A549 (cell line): ENCODE results near the gene HECTD4. TPM values are rescaled to one million over a fixed set of nuclear protein-coding genes. Genes with fewer than 3 reads are reported as not detected.

Source experiments
- ATAC-seq, 2 experiments: fragments of 200-7000 bp in 1 of 2; fragments of >200 bp in 1 of 2; cut with Nextera tagmentation in 1 of 2; cut with Tn5 transposase in 1 of 2; 3 replicates each; pipeline versions ENCODE4 v1.8.0 to v1.9.1; 2018 to 2020; ENCODE audit warnings: mild to moderate bottlenecking in 1 of 2, moderate library complexity in 1 of 2
- CTCF ChIA-PET: fragments of 300-600 bp; sonication (Branson Sonifier 250); formaldehyde crosslinking; extraction: SDS; loops from one replicate; lab custom pipeline; 2021; ENCODE audit warnings: antibody characterized with exemption, inconsistent platforms; lab: Yijun Ruan, JAX
- POLR2A ChIA-PET: fragments of 350-600 bp; formaldehyde crosslinking; extraction: SDS; loops from one replicate; lab custom pipeline; 2021; ENCODE audit warnings: antibody characterized with exemption, inconsistent platforms; lab: Yijun Ruan, JAX
- DNase-seq, 2 experiments: peaks; one replicate each; pipeline versions ENCODE4 v3.0.0 to v3.0.0-alpha.2; 2011 to 2016; ENCODE audit warnings: low read depth in 1 of 2, low spot score in 1 of 2
- FAIRE-seq: peaks from 2 replicates; lab custom pipeline; 2011; peaks lifted over from hg19 to GRCh38; lab: Jason Lieb, UNC
- H3K27ac ChIP-seq, 2 experiments: fragments of >200 bp; sonication (Bioruptor Twin); formaldehyde crosslinking; 3 replicates each; pipeline ENCODE4 v1.5.1; 2016 to 2017
- H3K4me1 ChIP-seq: fragments of >200 bp; sonication (Bioruptor Twin); formaldehyde crosslinking; 3 replicates; pipeline ENCODE4 v1.6.1; 2016
- H3K4me2 ChIP-seq: fragments of >200 bp; sonication (Bioruptor Twin); formaldehyde crosslinking; 3 replicates; pipeline ENCODE4 v1.6.1; 2016
- H3K4me3 ChIP-seq: fragments of >200 bp; sonication (Bioruptor Twin); formaldehyde crosslinking; 3 replicates; pipeline ENCODE4 v1.5.1; 2016
- H3K9me3 ChIP-seq: fragments of >200 bp; sonication (Bioruptor Twin); formaldehyde crosslinking; 3 replicates; pipeline ENCODE4 v1.6.1; 2016
- BHLHE40 ChIP-seq: IDR thresholded peaks from 2 replicates; pipeline ENCODE4 v1.6.1; 2012; ENCODE audit warnings: low read depth, low read length, inconsistent platforms
- CBX2 ChIP-seq: fragments of 200-600 bp; sonication (generic); IDR thresholded peaks from 2 replicates; pipeline ENCODE4 v1.6.1; 2016; ENCODE audit warnings: low read depth, mild to moderate bottlenecking, borderline replicate concordance
- E2F6 ChIP-seq: IDR thresholded peaks from 2 replicates; pipeline ENCODE4 v1.6.1; 2012; ENCODE audit warnings: low read depth, borderline replicate concordance
- ELK1 ChIP-seq: fragments of 150-350 bp; IDR thresholded peaks from 2 replicates; pipeline ENCODE4 v1.6.1; 2014; ENCODE audit warnings: low read depth, mild to moderate bottlenecking, low read length
- EP300 ChIP-seq, 2 experiments: fragments of >200 bp; sonication (Bioruptor Twin); formaldehyde crosslinking; IDR thresholded peaks; 2 replicates in 1 of 2; 3 replicates in 1 of 2; pipeline ENCODE4 v1.6.1; 2016 to 2017
- FOSB ChIP-seq: fragments of 250-450 bp; sonication (Bioruptor Pico); IDR thresholded peaks from 2 replicates; pipeline ENCODE4 v1.5.0; 2020; ENCODE audit warnings: mild to moderate bottlenecking, moderate library complexity
- HOXB13 ChIP-seq: fragments of 250-450 bp; sonication (Bioruptor Pico); IDR thresholded peaks from 2 replicates; pipeline ENCODE4 v1.5.0; 2020; ENCODE audit warnings: low read depth, mild to moderate bottlenecking, moderate library complexity
- KDM1A ChIP-seq: fragments of 200-600 bp; sonication (generic); IDR thresholded peaks from 2 replicates; pipeline ENCODE4 v1.6.1; 2016; ENCODE audit warnings: low read depth, mild to moderate bottlenecking
- MAZ ChIP-seq: fragments of 150-350 bp; IDR thresholded peaks from 2 replicates; pipeline ENCODE4 v1.6.1; 2014; ENCODE audit warnings: antibody characterized with exemption, low read depth, low read length, borderline replicate concordance
- MYC ChIP-seq: IDR thresholded peaks from 2 replicates; pipeline ENCODE4 v1.6.1; 2012; ENCODE audit warnings: mild to moderate bottlenecking, inconsistent platforms, low read length, improper control_type of control experiment, borderline replicate concordance
- NPAS2 ChIP-seq: fragments of 250-450 bp; sonication (Bioruptor Pico); IDR thresholded peaks from 2 replicates; pipeline ENCODE4 v1.8.0; 2022; ENCODE audit warnings: mild to moderate bottlenecking, moderate library complexity, borderline replicate concordance
- NR3C1 ChIP-seq: fragments of >200 bp; sonication (Bioruptor Twin); formaldehyde crosslinking; IDR thresholded peaks from 3 replicates; pipeline ENCODE4 v1.6.1; 2017
- POLR2A ChIP-seq: IDR thresholded peaks from 2 replicates; pipeline ENCODE4 v1.6.1; 2012; ENCODE audit warnings: mild to moderate bottlenecking, low read length
- REST ChIP-seq: fragments of 200-600 bp; sonication (generic); IDR thresholded peaks from 2 replicates; pipeline ENCODE4 v1.6.1; 2016; ENCODE audit warnings: antibody characterized with exemption, mild to moderate bottlenecking, moderate library complexity
- SREBF2 ChIP-seq: fragments of 450-650 bp; IDR thresholded peaks from 2 replicates; pipeline ENCODE4 v1.6.1; 2014; ENCODE audit warnings: mild to moderate bottlenecking, moderate library complexity
- TFCP2L1 ChIP-seq: fragments of 250-450 bp; sonication (Bioruptor Pico); IDR thresholded peaks from 2 replicates; pipeline ENCODE4 v1.5.0; 2021; ENCODE audit warnings: mild to moderate bottlenecking
- TP53 ChIP-seq: fragments of 250-450 bp; sonication (Bioruptor Pico); IDR thresholded peaks from 2 replicates; pipeline ENCODE4 v1.5.0; 2021; ENCODE audit warnings: mild to moderate bottlenecking, moderate library complexity
- USF2 ChIP-seq: fragments of 450-650 bp; IDR thresholded peaks from 2 replicates; pipeline ENCODE4 v1.6.1; 2014; ENCODE audit warnings: antibody characterized with exemption
- ZC3H11A ChIP-seq: fragments of 450-650 bp; IDR thresholded peaks from 2 replicates; pipeline ENCODE4 v1.6.1; 2014; ENCODE audit warnings: antibody characterized with exemption, mild to moderate bottlenecking
- ZSCAN20 ChIP-seq: fragments of 250-450 bp; sonication (Bioruptor Pico); IDR thresholded peaks from 2 replicates; pipeline ENCODE4 v1.8.0; 2022; ENCODE audit warnings: mild to moderate bottlenecking, moderate library complexity
- WGBS: methylation state at CpG from one replicate; pipeline ENCODE4 v1.1.6; 2017; ENCODE audit errors: missing lambda C conversion rate; 5-methylcytosine and 5-hydroxymethylcytosine counted together
- polyA plus RNA-seq, 4 experiments: library from polyadenylated mRNA; depleted of rRNA in 3 of 4; stranded (reverse); fragments of >200 nt; fragmentation: RNase III in 1 of 4; extraction: RNeasy Plus Mini Kit Qiagen cat#74134 plus additional on column Dnase treatment in 1 of 4; gene quantifications; 2 replicates in 3 of 4; 3 replicates in 1 of 4; pipeline ENCODE4 v1.2.3, GENCODE V29; 2011 to 2017

The HECTD4 gene
- polyA plus RNA-seq, 2 of the 4 experiments (the other 2 are of a cell fraction), result 9.9 to 14.7 TPM

GRCh38 chr12:112194601-112195247, 187.5 kb downstream of the HECTD4 start:
- H3K4me3 ChIP-seq, result no peak overlapping the region
- no peak for FAIRE-seq
- 93% methylated on average over 20 of the region's 20 CpGs for WGBS
- no peak for ATAC-seq
- no peaks in the 10 kb centered on the region for H3K9me3 ChIP-seq
- ChIA-PET CTCF (interaction anchor here (1.7 to 4.0 kb wide), 3 partner anchors 42 to 192 kb away, joined by 3 to 14 read pairs (median 4); no protein-coding TSS in a partner anchor), POLR2A (no interaction called here)
- no peaks in the 10 kb centered on the region for H3K4me1 ChIP-seq
- H3K4me2 ChIP-seq, result no peak overlapping the region
- H3K27ac ChIP-seq, result no peak overlapping the region
- DNase-seq, result no peak
- no peak for TF ChIP-seq ELK1
- no peak for TF ChIP-seq NR3C1
- no peak for TF ChIP-seq MYC
- no peak for TF ChIP-seq EP300 (IDR thresholded peaks at IDR 0.05)
- no peak for TF ChIP-seq NPAS2 (CRISPR knock-in tag)
- TF ChIP-seq SREBF2, result no peak
- no peak for TF ChIP-seq TFCP2L1
- TF ChIP-seq MAZ, result no peak
- no peak for TF ChIP-seq ZSCAN20
- TF ChIP-seq BHLHE40, result no peak
- no peak for TF ChIP-seq E2F6
- TF ChIP-seq HOXB13, result no peak
- TF ChIP-seq REST, result no peak
- TF ChIP-seq KDM1A, result no peak
- TF ChIP-seq TP53 (CRISPR knock-in tag), result no peak
- TF ChIP-seq, all 56 proteins: peak for 0

GRCh38 chr12:112192475-112192874, 189.8 kb downstream of the HECTD4 start:
- Histone ChIP-seq H3K4me1 (no peaks in the 10 kb centered on the region), H3K9me3 (no peaks in the 10 kb centered on the region), H3K27ac (no peak overlapping the region), H3K4me3 (no peak overlapping the region), H3K4me2 (no peak overlapping the region)
- DNase-seq (no peak), FAIRE-seq (no peak), ATAC-seq (no peak)
- WGBS, result 93% methylated on average over 13 of the region's 13 CpGs
- POLR2A ChIA-PET, result no interaction called here
- CTCF ChIA-PET, result interaction anchor here (1.2 to 4.0 kb wide), 2 partner anchors 7 to 194 kb away, joined by 4 to 14 read pairs; no protein-coding TSS in a partner anchor
- TF ChIP-seq USF2 (no peak), CBX2 (no peak), POLR2A (no peak), ZC3H11A (no peak), FOSB (CRISPR knock-in tag) (no peak), MYC (no peak)
